ENCODE results near the gene MYO7A.

GRCh38 chr11:77085652-77086051 lies 42.4 kb upstream of the MYO7A start:
- no peak for TF ChIP-seq GATA2 (IDR thresholded peaks at IDR 0.05; ENCODE audit: low read depth, low read length)
- no peak for TF ChIP-seq GATA3 (IDR thresholded peaks at IDR 0.05; ENCODE audit: low read depth, low read length)
